Activated naive CD8-positive, alpha-beta T cell treated with anti-CD3 and anti-CD28 coated beads for 36 hours (primary cell): ENCODE measurements around the gene LTB4R2. TPM values are rescaled to one million over a fixed set of nuclear protein-coding genes. Genes with fewer than 3 reads are reported as not detected.
A peak's percentile ranks its signal among the peaks of the same experiment; 100 is the strongest.

ENCODE experiments used
- DNase-seq: peaks from one replicate; pipeline ENCODE4 v3.0.0; 2021
- H3K27ac Mint-ChIP-seq: one replicate; pipeline ENCODE4 v1.8.0; 2022; ENCODE audit warnings: mild to moderate bottlenecking, moderate library complexity, mixed read lengths
- H3K27me3 Mint-ChIP-seq: one replicate; pipeline ENCODE4 v1.8.0; 2022; ENCODE audit warnings: mild to moderate bottlenecking, mixed read lengths
- H3K36me3 Mint-ChIP-seq: one replicate; pipeline ENCODE4 v1.8.0; 2021; ENCODE audit warnings: mild to moderate bottlenecking, mixed read lengths
- H3K4me1 Mint-ChIP-seq: one replicate; pipeline ENCODE4 v1.8.0; 2021; ENCODE audit warnings: mixed read lengths
- H3K4me3 Mint-ChIP-seq: one replicate; pipeline ENCODE4 v1.8.0; 2022; ENCODE audit warnings: mild to moderate bottlenecking, moderate library complexity, mixed read lengths
- H3K9me3 Mint-ChIP-seq: one replicate; pipeline ENCODE4 v1.8.0; 2022; ENCODE audit warnings: mixed read lengths
- total RNA-seq, 2 experiments: library from RNA; stranded (reverse); gene quantifications; one replicate each; pipeline ENCODE4 v1.2.3, GENCODE V29; 2021

Gene LTB4R2
- total RNA-seq, 2 experiments from 2014 or later, result 11.5 TPM

- DNase-seq, result no peak
- no peaks in the 10 kb centered on the region for H3K9me3 Mint-ChIP-seq
- no peak overlapping the region for H3K4me3 Mint-ChIP-seq
- H3K27me3 Mint-ChIP-seq, result no peaks in the 10 kb centered on the region
- peaks cover 8% of the 10 kb centered on the region for H3K36me3 Mint-ChIP-seq
- H3K4me1 Mint-ChIP-seq, result peaks cover 29% of the 10 kb centered on the region
- H3K27ac Mint-ChIP-seq, result no peak overlapping the region
These were observed 25.4 kb upstream of the LTB4R2 start for GRCh38 chr14:24284501-24285035.

DNA sequence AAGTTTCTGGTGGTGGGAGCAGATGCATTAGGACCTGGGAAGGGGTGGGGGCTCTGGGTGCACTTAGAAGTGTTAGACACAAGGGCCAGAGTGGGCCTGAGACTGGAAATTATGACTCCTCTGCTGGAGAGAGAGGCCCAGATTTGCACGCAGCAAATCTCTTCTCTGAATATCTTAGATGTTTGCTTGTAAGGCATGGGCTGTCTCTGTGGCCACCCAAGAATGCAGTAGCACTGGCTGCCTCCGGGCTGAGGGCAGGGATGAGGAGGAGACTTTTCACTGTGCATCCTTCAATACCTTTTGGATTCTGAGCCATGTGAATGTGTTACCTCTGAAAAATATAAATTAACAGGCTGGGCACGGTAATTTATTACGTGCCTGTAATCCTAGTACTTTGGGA lies 24.6 kb upstream of the LTB4R2 start:
- no peak overlapping the region for H3K4me3 Mint-ChIP-seq
- no peaks in the 10 kb centered on the region for H3K9me3 Mint-ChIP-seq
- no peak overlapping the region for H3K27ac Mint-ChIP-seq
- peaks cover 28% of the 10 kb centered on the region for H3K4me1 Mint-ChIP-seq
- H3K36me3 Mint-ChIP-seq, result peaks cover 11% of the 10 kb centered on the region
- DNase-seq, result no peak
- no peaks in the 10 kb centered on the region for H3K27me3 Mint-ChIP-seq

GRCh38 chr14:24286996-24287395 lies 22.9 kb upstream of the LTB4R2 start:
- DNase-seq, result no peak
- Mint-ChIP-seq H3K27ac (no peak overlapping the region), H3K4me1 (peaks cover 41% of the 10 kb centered on the region), H3K4me3 (no peak overlapping the region), H3K36me3 (peaks cover 23% of the 10 kb centered on the region), H3K9me3 (no peaks in the 10 kb centered on the region), H3K27me3 (no peaks in the 10 kb centered on the region)

GRCh38 chr14:24289649-24290280 lies 20.2 kb upstream of the LTB4R2 start:
- Mint-ChIP-seq H3K36me3 (peaks cover 28% of the 10 kb centered on the region), H3K4me1 (peaks cover 44% of the 10 kb centered on the region), H3K27me3 (no peaks in the 10 kb centered on the region), H3K27ac (no peak overlapping the region), H3K9me3 (no peaks in the 10 kb centered on the region), H3K4me3 (no peak overlapping the region)
- peak; percentile 78 for DNase-seq

- Mint-ChIP-seq H3K36me3 (peaks cover 28% of the 10 kb centered on the region), H3K4me1 (peaks cover 39% of the 10 kb centered on the region), H3K27me3 (no peaks in the 10 kb centered on the region), H3K27ac (no peak overlapping the region), H3K9me3 (no peaks in the 10 kb centered on the region), H3K4me3 (no peak overlapping the region)
- DNase-seq, result no peak
These were observed 19.2 kb upstream of the LTB4R2 start for GRCh38 chr14:24290746-24291145.

DNA sequence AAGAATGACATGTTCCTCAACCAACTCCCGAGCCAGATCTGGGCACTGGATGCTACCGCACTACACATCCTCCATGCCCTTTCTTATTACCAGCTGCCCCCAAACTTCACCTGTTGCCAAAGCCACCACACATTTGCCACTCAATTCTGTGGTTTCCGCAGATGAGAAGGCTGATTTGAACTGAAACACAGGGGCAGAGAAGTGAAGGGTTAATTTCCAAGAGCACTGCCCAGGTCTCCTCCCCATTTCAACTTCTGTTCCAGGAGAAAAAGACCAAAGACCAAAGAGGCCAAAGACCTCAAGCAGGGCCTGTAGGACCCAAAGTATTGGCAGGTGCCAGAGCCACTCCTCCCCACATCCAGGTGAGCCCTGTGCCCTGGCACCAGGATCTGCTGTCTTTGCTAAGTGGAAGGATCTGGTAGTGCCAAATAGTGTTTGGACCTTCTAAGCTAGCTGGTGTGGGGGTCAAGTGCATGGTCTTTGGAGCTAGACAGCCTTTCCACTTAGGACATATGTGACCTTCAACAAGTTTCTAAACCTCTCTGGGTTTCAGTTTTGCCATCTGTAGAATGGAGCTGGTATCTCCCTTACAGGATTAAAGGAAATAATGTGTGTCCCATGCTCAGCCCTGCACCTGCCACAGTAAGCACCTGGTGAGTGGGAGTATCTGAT lies 18.4 kb upstream of the LTB4R2 start:
- DNase-seq, result no peak
- Mint-ChIP-seq H3K27me3 (no peaks in the 10 kb centered on the region), H3K27ac (no peak overlapping the region), H3K36me3 (peaks cover 35% of the 10 kb centered on the region), H3K4me3 (no peak overlapping the region), H3K9me3 (no peaks in the 10 kb centered on the region), H3K4me1 (peaks cover 46% of the 10 kb centered on the region)

- DNase-seq, result no peak
- no peak overlapping the region for H3K4me3 Mint-ChIP-seq
- H3K9me3 Mint-ChIP-seq, result no peaks in the 10 kb centered on the region
- no peaks in the 10 kb centered on the region for H3K27me3 Mint-ChIP-seq
- peaks cover 53% of the 10 kb centered on the region for H3K4me1 Mint-ChIP-seq
- no peak overlapping the region for H3K27ac Mint-ChIP-seq
- H3K36me3 Mint-ChIP-seq, result peaks cover 37% of the 10 kb centered on the region
These were observed 17.7 kb upstream of the LTB4R2 start for GRCh38 chr14:24292118-24292807.

GRCh38 chr14:24293525-24293924 lies 16.4 kb upstream of the LTB4R2 start:
- H3K9me3 Mint-ChIP-seq, result no peaks in the 10 kb centered on the region
- no peaks in the 10 kb centered on the region for H3K27me3 Mint-ChIP-seq
- H3K27ac Mint-ChIP-seq, result no peak overlapping the region
- peaks cover 29% of the 10 kb centered on the region for H3K36me3 Mint-ChIP-seq
- DNase-seq, result no peak
- H3K4me3 Mint-ChIP-seq, result no peak overlapping the region
- peaks cover 49% of the 10 kb centered on the region for H3K4me1 Mint-ChIP-seq

DNA sequence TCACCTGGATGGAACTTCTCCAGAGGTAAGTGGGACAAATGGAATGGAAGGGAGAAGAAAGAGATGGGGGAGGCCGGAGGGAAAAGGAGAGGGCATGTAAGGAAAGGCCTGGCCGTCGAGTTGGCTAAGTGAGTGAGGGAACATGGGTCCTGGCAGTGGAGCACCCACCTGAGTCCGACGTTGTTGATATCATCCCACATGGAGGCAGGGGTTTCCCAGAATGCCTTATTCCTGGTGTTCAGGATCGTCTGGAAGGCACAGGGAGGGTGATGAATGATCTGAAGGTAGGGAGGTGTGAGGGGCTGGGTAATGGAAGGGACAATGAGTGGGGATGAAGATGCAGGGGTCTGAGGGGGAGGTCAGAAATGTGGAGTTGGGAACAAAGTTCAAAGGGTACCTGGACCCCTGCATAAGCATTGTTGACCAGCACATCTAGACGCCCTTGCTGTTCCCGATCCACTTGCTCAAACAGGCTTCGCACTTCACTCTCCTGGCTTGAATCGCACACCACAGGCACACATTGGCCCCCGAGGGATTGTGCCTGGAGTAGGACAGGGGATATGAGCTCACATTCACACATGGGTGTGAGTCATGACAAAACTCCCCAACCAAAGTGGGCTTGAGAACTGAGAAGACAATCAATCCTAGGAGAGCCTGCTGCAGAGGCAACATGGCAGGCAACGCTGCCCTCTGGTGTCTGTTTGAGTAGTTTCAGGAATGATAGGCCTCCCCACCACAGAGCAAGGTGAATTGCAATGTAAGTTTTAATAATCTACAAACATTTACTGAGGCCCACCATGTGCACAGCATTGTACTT lies 13.4 kb upstream of the LTB4R2 start:
- H3K4me1 Mint-ChIP-seq, result peaks cover 47% of the 10 kb centered on the region
- peak; percentile 77 for DNase-seq
- H3K4me3 Mint-ChIP-seq, result peak overlapping the region; percentile 6
- peaks cover 19% of the 10 kb centered on the region for H3K36me3 Mint-ChIP-seq
- no peaks in the 10 kb centered on the region for H3K9me3 Mint-ChIP-seq
- no peaks in the 10 kb centered on the region for H3K27me3 Mint-ChIP-seq
- peak overlapping the region; percentile 75 for H3K27ac Mint-ChIP-seq

DNA sequence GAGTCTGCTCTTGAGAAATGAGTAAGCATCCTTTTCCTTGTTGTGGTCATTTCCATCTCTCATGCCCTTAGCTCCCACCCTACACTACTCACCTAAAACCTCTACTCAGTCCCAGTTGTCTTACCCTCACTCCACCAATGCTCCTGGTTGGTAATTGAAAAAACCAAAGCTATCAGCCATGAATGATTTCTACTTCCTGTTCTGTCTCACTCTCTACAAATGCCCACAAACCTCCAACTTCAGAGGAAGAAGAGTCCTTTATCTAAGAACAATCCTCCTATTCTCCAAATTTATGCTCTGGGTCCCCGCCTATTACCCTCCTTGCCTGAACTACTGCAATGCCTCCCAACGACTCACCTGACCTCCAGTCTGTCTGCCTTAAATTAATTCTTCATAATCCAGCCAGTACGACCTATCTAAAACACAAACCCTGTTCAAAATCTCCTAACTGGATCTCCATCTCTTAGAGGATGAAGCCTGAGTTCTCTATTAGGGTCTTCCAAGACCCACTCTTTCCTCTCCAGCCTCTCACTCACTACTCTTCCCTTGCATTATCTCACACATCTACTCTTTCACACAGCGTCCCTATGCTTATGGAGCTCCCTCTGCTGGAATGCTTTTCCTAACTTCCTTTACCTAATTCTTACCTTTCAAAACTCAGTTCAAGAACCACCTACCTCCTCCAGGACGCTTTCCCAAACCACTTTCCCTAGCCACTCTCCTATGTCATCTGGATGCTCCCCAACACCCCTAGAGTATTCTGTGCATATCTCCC lies 12.6 kb upstream of the LTB4R2 start:
- Mint-ChIP-seq H3K4me3 (peak overlapping the region; percentile 5), H3K9me3 (no peaks in the 10 kb centered on the region), H3K27me3 (no peaks in the 10 kb centered on the region), H3K4me1 (peaks cover 43% of the 10 kb centered on the region), H3K27ac (peak overlapping the region; percentile 75), H3K36me3 (peaks cover 26% of the 10 kb centered on the region)
- no peak for DNase-seq

GRCh38 chr14:24298892-24299254 lies 11.1 kb upstream of the LTB4R2 start:
- Mint-ChIP-seq H3K9me3 (no peaks in the 10 kb centered on the region), H3K27ac (peak overlapping the region; percentile 91), H3K4me1 (peaks cover 46% of the 10 kb centered on the region), H3K36me3 (peaks cover 26% of the 10 kb centered on the region), H3K27me3 (no peaks in the 10 kb centered on the region), H3K4me3 (peak overlapping the region; percentile 89)
- peak; percentile 22 for DNase-seq

GRCh38 chr14:24299255-24300191 lies 10.4 kb upstream of the LTB4R2 start, which contains the start of the genes DHRS1 and NOP9:
Gene DHRS1 (minus strand): TSS chr14:24299780. CDS start chr14:24299106, 674 bp downstream.
Gene NOP9 (plus strand): TSS chr14:24299850. CDS start chr14:24299955, 105 bp downstream.
- peak within 1 kb of the TSS; percentile 89 for H3K4me3 Mint-ChIP-seq
- no peaks in the 10 kb centered on the region for H3K9me3 Mint-ChIP-seq
- H3K27me3 Mint-ChIP-seq, result no peaks in the 10 kb centered on the region
- H3K36me3 Mint-ChIP-seq, result peaks cover 29% of the 10 kb centered on the region
- peaks cover 46% of the 10 kb centered on the region for H3K4me1 Mint-ChIP-seq
- peak within 1 kb of the TSS; percentile 91 for H3K27ac Mint-ChIP-seq
- peak; percentile 90 for DNase-seq

DNA sequence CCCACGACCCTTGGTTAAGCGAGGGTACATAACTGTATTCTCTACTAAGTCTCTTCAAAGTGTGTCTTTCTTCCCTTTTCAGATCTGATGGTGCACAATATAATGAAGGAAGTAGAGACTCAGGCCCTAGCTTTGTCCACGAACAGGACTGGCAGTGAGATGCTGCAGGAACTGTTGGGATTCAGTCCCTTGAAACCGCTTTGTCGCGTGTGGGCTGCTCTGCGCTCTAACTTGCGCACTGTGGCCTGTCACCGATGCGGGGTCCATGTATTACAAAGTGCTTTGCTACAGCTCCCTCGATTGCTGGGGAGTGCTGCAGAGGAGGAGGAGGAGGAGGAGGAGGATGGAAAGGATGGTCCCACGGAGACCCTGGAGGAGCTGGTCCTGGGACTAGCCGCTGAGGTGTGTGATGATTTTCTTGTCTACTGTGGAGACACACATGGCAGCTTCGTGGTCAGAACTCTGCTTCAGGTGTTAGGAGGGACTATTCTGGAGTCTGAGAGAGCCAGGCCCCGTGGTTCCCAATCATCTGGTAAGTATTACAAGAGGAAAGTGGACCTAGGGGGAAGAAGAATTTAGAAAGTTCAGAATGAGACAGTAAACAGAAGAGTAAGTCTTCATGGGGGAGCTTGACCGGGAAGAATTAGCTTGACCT lies 9.5 kb upstream of the LTB4R2 start:
- Mint-ChIP-seq H3K36me3 (peaks cover 29% of the 10 kb centered on the region), H3K27ac (peak overlapping the region; percentile 91), H3K4me1 (peaks cover 46% of the 10 kb centered on the region), H3K27me3 (no peaks in the 10 kb centered on the region), H3K9me3 (no peaks in the 10 kb centered on the region), H3K4me3 (peak overlapping the region; percentile 89)
- DNase-seq, result no peak
